ENCODE measurements around the gene ZNF69.

DNA sequence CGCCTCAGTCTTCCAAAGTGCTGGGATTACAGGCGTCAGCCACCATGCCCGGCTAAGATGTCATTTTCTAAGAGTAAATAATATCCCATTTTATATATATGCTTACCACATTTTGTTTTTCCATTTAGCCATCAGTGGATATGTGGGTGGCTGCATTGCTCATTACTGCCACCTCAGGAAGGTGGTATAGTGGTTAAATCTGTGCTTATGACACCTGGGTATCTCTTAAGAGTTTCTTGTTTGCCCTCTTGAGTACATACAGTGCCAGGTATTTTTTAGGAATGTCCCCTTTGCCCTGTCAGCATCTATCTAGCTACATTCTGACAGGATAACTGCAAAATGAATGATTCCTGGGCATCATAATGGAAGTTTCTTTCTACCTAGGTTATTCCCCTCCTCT is 14.6 kb downstream of the ZNF69 start:
- TF ChIP-seq, protein P1, sequence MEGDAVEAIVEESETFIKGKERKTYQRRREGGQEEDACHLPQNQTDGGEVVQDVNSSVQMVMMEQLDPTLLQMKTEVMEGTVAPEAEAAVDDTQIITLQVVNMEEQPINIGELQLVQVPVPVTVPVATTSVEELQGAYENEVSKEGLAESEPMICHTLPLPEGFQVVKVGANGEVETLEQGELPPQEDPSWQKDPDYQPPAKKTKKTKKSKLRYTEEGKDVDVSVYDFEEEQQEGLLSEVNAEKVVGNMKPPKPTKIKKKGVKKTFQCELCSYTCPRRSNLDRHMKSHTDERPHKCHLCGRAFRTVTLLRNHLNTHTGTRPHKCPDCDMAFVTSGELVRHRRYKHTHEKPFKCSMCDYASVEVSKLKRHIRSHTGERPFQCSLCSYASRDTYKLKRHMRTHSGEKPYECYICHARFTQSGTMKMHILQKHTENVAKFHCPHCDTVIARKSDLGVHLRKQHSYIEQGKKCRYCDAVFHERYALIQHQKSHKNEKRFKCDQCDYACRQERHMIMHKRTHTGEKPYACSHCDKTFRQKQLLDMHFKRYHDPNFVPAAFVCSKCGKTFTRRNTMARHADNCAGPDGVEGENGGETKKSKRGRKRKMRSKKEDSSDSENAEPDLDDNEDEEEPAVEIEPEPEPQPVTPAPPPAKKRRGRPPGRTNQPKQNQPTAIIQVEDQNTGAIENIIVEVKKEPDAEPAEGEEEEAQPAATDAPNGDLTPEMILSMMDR (IDR thresholded peaks at IDR 0.05; ENCODE audit: low read length), result no peak
- TF ChIP-seq EZH2 (optimal IDR thresholded peaks at IDR 0.05; ENCODE audit: low read depth, low read length) (no peak), EZH2phosphoT487 (IDR thresholded peaks at IDR 0.05; ENCODE audit: low read length) (no peak)
